Testis (tissue), 2 donors: ENCODE data around the gene CBX5.

Experiments used
- POLR2A ChIP-seq: fragments of 450-650 bp; IDR thresholded peaks from one replicate; pipeline ENCODE4 v1.6.1; 2017; ENCODE audit warnings: antibody characterized with exemption, mild to moderate bottlenecking, moderate library complexity
- TF ChIP-seq, protein P1 (sequence below), 3 experiments: fragments of 450-650 bp in 2 of 3; fragments of 200-600 bp in 1 of 3; sonication (generic) in 1 of 3; IDR thresholded peaks; one replicate each; pipeline ENCODE4 v1.5.1; 2016 to 2019; ENCODE audit warnings: antibody characterized with exemption in 3 of 3, mild to moderate bottlenecking in 2 of 3, moderate library complexity in 1 of 3

DNA sequence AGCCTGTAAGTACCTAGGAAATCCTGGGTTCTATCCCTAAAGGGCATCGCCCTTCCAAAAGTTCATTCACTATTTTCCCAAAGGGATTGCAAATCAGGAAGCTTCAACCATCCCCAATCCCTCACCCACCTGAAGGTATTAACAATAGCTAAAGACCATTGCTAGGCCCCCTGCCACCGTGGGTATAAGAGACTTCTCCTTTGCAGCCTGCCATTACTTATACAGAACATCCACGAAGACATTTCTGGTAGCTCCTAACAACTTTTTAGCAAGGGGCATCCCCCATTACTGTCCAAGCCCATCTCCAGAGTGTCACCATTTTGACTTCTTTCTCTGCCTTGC is 90.8 kb downstream of the CBX5 start:
- no peak for TF ChIP-seq POLR2A
- TF ChIP-seq, protein P1, sequence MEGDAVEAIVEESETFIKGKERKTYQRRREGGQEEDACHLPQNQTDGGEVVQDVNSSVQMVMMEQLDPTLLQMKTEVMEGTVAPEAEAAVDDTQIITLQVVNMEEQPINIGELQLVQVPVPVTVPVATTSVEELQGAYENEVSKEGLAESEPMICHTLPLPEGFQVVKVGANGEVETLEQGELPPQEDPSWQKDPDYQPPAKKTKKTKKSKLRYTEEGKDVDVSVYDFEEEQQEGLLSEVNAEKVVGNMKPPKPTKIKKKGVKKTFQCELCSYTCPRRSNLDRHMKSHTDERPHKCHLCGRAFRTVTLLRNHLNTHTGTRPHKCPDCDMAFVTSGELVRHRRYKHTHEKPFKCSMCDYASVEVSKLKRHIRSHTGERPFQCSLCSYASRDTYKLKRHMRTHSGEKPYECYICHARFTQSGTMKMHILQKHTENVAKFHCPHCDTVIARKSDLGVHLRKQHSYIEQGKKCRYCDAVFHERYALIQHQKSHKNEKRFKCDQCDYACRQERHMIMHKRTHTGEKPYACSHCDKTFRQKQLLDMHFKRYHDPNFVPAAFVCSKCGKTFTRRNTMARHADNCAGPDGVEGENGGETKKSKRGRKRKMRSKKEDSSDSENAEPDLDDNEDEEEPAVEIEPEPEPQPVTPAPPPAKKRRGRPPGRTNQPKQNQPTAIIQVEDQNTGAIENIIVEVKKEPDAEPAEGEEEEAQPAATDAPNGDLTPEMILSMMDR (IDR thresholded peaks at IDR 0.05) = no peak
